Endodermal cell (in vitro differentiated cells): ENCODE data around the gene CIART. TPM values are rescaled to one million over a fixed set of nuclear protein-coding genes. Genes with fewer than 3 reads are reported as not detected.
A peak's percentile ranks its signal among the peaks of the same experiment; 100 is the strongest.

Experiments
- DNase-seq: peaks from one replicate; pipeline ENCODE4 v3.0.0-alpha.2; 2017
- H3K27ac ChIP-seq: 2 replicates; pipeline ENCODE4 v1.5.1; 2013; ENCODE audit warnings: mild to moderate bottlenecking, low read depth, low read length, moderate library complexity
- H3K27me3 ChIP-seq: 2 replicates; pipeline ENCODE4 v1.6.1; 2013; ENCODE audit warnings: mild to moderate bottlenecking, low read length, moderate library complexity; ENCODE audit not compliant: insufficient read depth, control insufficient read depth, poor library complexity, severe bottlenecking
- H3K36me3 ChIP-seq: 2 replicates; pipeline ENCODE4 v1.7.0; 2013; ENCODE audit warnings: mild to moderate bottlenecking, low read length, moderate library complexity; ENCODE audit not compliant: control insufficient read depth, insufficient read depth
- H3K4me1 ChIP-seq: one replicate; pipeline ENCODE4 v1.7.0; 2013; ENCODE audit warnings: low read length; ENCODE audit not compliant: control insufficient read depth, insufficient read depth
- H3K4me3 ChIP-seq: 2 replicates; pipeline ENCODE4 v1.5.1; 2013; ENCODE audit warnings: mild to moderate bottlenecking, low read length, moderate library complexity
- H3K9ac ChIP-seq: 2 replicates; pipeline ENCODE4 v1.6.1; 2013; ENCODE audit warnings: mild to moderate bottlenecking, low read length, moderate library complexity; ENCODE audit not compliant: poor library complexity, severe bottlenecking; ENCODE audit errors: extremely low read depth
- H3K9me3 ChIP-seq: 2 replicates; pipeline ENCODE4 v1.6.1; 2013; ENCODE audit warnings: mild to moderate bottlenecking, low read length, moderate library complexity; ENCODE audit not compliant: control insufficient read depth
- H3K27ac Mint-ChIP-seq: 2 replicates; pipeline ENCODE4 v1.8.0; 2020; ENCODE audit warnings: mixed read lengths
- H3K27me3 Mint-ChIP-seq: 2 replicates; pipeline ENCODE4 v1.8.0; 2021; ENCODE audit warnings: mild to moderate bottlenecking, mixed read lengths; ENCODE audit not compliant: insufficient read depth
- H3K36me3 Mint-ChIP-seq: 2 replicates; pipeline ENCODE4 v1.8.0; 2020; ENCODE audit warnings: low read depth, mixed read lengths
- H3K4me1 Mint-ChIP-seq: 2 replicates; pipeline ENCODE4 v1.8.0; 2020; ENCODE audit warnings: mixed read lengths
- H3K4me3 Mint-ChIP-seq: 2 replicates; pipeline ENCODE4 v1.8.0; 2020; ENCODE audit warnings: mild to moderate bottlenecking, moderate library complexity, mixed read lengths
- H3K9me3 Mint-ChIP-seq: 2 replicates; pipeline ENCODE4 v1.8.0; 2020; ENCODE audit warnings: mild to moderate bottlenecking, mixed read lengths
- WGBS, 2 experiments: methylation state at CpG; one replicate each; pipeline versions ENCODE4 v1.1.5 to v1.1.7; 2013; ENCODE audit warnings: missing lambda C conversion rate in 2 of 2, mixed read lengths in 1 of 2; ENCODE audit not compliant: insufficient coverage in 1 of 2, insufficient read length in 1 of 2; 5-methylcytosine and 5-hydroxymethylcytosine counted together
- total RNA-seq, 2 donors: library from RNA; stranded (reverse); fragmentation: NEBNext Ultra II Directional in 1 of 2; extraction: Animal tissue kit (Norgen Biotek cat#: 25700) in 1 of 2; gene quantifications; 2 replicates in 1 of 2; 3 replicates in 1 of 2; pipeline ENCODE4 v1.2.1, GENCODE V29; 2021
- TF ChIP-seq, protein P1 (sequence below): fragments of 200-600 bp; sonication (generic); conservative IDR thresholded peaks from 2 replicates; pipeline ENCODE4 v1.5.0; 2021; ENCODE audit warnings: antibody characterized with exemption, mild to moderate bottlenecking

CIART gene
- total RNA-seq, 2 donors from 2014 or later, result 3.3 to 6.8 TPM

DNA sequence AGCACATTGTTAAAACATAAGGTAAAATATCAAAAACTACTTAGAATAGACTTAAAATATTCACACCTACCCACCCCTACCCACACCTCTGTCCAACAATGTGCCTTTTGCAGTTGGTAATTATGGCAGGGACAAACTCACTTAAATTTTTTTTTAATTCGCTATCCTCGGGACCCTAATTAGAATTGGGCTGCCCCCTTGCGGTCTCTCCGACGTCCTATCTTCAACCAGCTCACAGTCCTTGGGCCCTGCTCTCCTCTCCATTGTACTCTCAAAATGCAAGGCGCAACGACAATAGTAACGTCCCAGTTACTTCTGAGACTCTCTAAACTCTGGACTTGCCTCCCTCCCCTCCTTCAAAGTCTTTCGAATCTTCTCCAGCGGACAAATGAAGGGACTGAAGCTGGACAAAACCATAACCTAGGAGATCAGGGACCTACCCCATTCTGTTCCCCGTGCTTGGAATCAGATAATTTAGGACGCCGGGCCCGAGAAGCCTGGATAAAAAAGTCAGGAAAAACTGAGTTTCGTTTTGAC is 1.1 kb upstream of the CIART start:
- DNase-seq, result peak; percentile 89
- 22 to 25% methylated on average over 5 to 15 of the region's 15 CpGs for WGBS, 2 experiments
- Histone ChIP-seq H3K27me3 (peaks cover 22% of the 10 kb centered on the region), H3K4me3 (peak overlapping the region; percentile 42), H3K27ac (no peak overlapping the region), H3K9me3 (no peaks in the 10 kb centered on the region), H3K36me3 (no peaks in the 10 kb centered on the region), H3K4me1 (no peaks in the 10 kb centered on the region), H3K9ac (no peak overlapping the region)
- Mint-ChIP-seq H3K27ac (peak overlapping the region; percentile 90), H3K36me3 (no peaks in the 10 kb centered on the region), H3K4me3 (peak overlapping the region; percentile 57), H3K4me1 (peaks cover 11% of the 10 kb centered on the region), H3K9me3 (peaks cover 11% of the 10 kb centered on the region), H3K27me3 (peaks cover 29% of the 10 kb centered on the region)
- TF ChIP-seq, protein P1, sequence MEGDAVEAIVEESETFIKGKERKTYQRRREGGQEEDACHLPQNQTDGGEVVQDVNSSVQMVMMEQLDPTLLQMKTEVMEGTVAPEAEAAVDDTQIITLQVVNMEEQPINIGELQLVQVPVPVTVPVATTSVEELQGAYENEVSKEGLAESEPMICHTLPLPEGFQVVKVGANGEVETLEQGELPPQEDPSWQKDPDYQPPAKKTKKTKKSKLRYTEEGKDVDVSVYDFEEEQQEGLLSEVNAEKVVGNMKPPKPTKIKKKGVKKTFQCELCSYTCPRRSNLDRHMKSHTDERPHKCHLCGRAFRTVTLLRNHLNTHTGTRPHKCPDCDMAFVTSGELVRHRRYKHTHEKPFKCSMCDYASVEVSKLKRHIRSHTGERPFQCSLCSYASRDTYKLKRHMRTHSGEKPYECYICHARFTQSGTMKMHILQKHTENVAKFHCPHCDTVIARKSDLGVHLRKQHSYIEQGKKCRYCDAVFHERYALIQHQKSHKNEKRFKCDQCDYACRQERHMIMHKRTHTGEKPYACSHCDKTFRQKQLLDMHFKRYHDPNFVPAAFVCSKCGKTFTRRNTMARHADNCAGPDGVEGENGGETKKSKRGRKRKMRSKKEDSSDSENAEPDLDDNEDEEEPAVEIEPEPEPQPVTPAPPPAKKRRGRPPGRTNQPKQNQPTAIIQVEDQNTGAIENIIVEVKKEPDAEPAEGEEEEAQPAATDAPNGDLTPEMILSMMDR, result peak; percentile 87

DNA sequence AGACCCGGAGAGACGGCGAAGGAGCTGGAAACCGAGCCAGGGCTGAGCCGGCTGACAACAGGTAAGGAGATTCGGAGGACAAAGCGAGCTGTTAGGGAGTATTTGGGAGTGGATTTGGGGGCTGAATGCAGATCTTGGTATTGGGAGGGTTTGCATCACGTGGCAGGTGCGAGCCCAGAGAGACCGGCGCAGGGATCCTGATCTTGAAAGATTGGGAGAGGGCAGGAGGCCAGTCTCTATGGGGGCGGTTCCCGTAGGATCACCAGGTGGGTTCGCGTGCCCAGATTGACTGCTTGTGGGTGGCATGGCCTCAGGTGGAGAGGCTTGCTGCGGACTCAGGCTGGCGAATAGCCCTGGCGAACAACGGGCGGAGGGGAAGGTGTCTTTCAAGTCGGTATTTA is 204 bp downstream of the CIART start:
- WGBS, 2 experiments, result 18 to 30% methylated on average over 13 to 21 of the region's 21 CpGs
- peak overlapping the region; percentile 71 for H3K4me3 ChIP-seq
- no peak for DNase-seq
- peak overlapping the region; percentile 81 for H3K27ac Mint-ChIP-seq
- H3K4me1 ChIP-seq, result no peaks in the 10 kb centered on the region
- TF ChIP-seq, protein P1, result no peak
- peaks cover 11% of the 10 kb centered on the region for H3K4me1 Mint-ChIP-seq
- peaks cover 11% of the 10 kb centered on the region for H3K9me3 Mint-ChIP-seq
- H3K27me3 ChIP-seq, result peaks cover 22% of the 10 kb centered on the region
- no peak overlapping the region for H3K9ac ChIP-seq
- H3K36me3 Mint-ChIP-seq, result no peaks in the 10 kb centered on the region
- H3K36me3 ChIP-seq, result no peaks in the 10 kb centered on the region
- H3K27me3 Mint-ChIP-seq, result peaks cover 29% of the 10 kb centered on the region
- H3K4me3 Mint-ChIP-seq, result peak overlapping the region; percentile 57
- no peak overlapping the region for H3K27ac ChIP-seq
- no peaks in the 10 kb centered on the region for H3K9me3 ChIP-seq

DNA sequence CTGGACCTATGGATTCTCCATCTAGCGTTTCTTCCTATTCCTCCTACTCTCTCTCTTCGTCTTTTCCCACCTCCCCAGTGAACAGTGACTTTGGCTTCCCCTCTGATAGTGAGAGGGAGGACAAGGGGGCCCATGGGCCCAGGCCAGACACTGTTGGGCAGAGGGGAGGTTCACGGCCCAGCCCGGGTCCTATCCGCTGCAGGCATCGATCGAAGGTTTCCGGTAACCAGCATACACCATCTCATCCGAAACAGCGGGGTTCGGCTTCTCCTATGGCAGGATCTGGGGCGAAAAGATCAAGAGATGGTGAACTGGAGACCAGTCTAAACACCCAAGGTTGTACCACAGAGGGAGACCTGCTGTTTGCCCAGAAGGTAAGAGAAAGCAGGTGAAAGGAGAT is 906 bp downstream of the CIART start:
- H3K4me3 Mint-ChIP-seq, result peak overlapping the region; percentile 57
- Histone ChIP-seq H3K27ac (no peak overlapping the region), H3K9me3 (no peaks in the 10 kb centered on the region), H3K9ac (no peak overlapping the region), H3K27me3 (peaks cover 22% of the 10 kb centered on the region), H3K4me1 (no peaks in the 10 kb centered on the region), H3K4me3 (peak overlapping the region; percentile 71), H3K36me3 (no peaks in the 10 kb centered on the region)
- WGBS, 2 experiments, result 96 to 100% methylated on average over 4 to 12 of the region's 12 CpGs
- no peaks in the 10 kb centered on the region for H3K36me3 Mint-ChIP-seq
- peaks cover 11% of the 10 kb centered on the region for H3K4me1 Mint-ChIP-seq
- DNase-seq, result no peak
- TF ChIP-seq, protein P1, result no peak
- H3K9me3 Mint-ChIP-seq, result peaks cover 11% of the 10 kb centered on the region
- peaks cover 29% of the 10 kb centered on the region for H3K27me3 Mint-ChIP-seq
- no peak overlapping the region for H3K27ac Mint-ChIP-seq
